K562 treated with DMSO at 1 percent for 12 hours (cell line): Measurements from ENCODE around the gene RIMKLB. TPM values are rescaled to one million over a fixed set of nuclear protein-coding genes. Genes with fewer than 3 reads are reported as not detected.

Experiments used
- total RNA-seq: library from RNA; unstranded; fragments of 300-600 nt; gene quantifications from 2 replicates; pipeline ENCODE4 v1.2.3, GENCODE V29; 2022; ENCODE audit not compliant: insufficient read depth

Gene RIMKLB, protein sequence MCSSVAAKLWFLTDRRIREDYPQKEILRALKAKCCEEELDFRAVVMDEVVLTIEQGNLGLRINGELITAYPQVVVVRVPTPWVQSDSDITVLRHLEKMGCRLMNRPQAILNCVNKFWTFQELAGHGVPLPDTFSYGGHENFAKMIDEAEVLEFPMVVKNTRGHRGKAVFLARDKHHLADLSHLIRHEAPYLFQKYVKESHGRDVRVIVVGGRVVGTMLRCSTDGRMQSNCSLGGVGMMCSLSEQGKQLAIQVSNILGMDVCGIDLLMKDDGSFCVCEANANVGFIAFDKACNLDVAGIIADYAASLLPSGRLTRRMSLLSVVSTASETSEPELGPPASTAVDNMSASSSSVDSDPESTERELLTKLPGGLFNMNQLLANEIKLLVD
- 5.9 and 9.8 TPM in 2 replicates for total RNA-seq

DNA sequence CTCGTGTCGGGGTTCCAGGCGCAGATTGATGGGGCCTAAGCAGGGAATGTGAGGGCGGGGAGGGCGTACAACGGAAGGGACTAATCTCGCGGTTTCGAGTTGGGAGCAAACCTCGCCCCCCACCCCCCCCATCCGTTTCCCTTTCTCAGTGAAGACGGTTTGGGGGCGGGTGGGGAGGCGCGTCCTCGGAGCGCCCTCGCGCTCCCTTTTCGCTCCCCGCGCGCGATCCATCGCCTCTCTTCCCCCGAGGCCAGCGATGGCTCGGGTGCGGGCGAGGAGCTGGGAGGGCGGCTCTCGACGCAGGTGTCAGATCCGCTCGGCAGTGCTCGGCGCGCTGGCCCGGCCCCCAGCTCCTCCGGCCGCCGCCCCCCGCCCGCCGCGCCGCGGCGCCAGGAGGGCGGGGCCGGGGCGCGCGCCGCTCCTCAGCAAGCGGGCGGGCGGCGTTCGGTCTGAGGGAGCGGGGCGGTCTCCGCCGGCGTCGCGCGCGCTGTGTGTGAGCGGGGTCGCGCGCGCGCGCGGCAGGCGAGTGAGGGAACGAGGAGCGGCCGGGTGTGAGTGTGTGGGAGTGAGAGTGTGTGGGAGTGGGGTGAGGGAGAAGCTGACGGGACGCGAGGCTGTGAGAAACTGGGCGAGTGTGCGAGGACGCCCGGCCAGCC is at the start of gene RIMKLB:
Gene RIMKLB, plus strand, starts transcription at position 516 of the 656 bp plus-strand sequence. CDS start 15,876 bp downstream, outside the sequence.

DNA sequence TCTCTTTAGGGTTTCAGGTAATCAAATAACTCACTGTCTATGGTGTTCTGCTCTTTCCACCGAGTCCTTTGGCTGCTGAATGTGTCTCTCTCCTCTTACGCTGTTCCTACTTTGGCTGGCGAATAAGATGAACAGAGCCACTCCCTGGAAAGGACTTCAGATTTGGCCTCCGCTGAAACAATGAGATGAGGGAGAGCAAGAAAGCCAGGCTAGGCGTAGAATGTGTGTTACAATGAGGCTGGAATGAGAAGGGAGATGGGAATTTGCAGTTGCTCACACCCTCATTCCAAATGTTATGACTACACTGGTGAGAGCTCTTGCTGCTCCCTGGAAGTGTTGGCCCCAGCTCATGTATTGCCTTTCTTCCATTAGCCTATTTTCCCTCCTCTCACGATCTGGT is 35.2 kb upstream of the RIMKLB start, which contains the start of gene MFAP5:
Gene MFAP5, minus strand, starts transcription at position 234 of the 400 bp plus-strand sequence. CDS start 722 bp downstream, outside the sequence.

GRCh38 chr12:8822298-8822697 is 124.5 kb downstream of the RIMKLB start, which contains the start of gene A2ML1:
Gene A2ML1 (plus strand): TSS chr12:8822621. CDS start chr12:8822652, 31 bp downstream.

Other genes starting within 250 kb of the RIMKLB start
- gene CLEC6A, start 242.0 kb upstream of the RIMKLB start, total RNA-seq: not detected in 2 replicates
- gene CLEC4D, start 184.5 kb upstream of the RIMKLB start, total RNA-seq: not detected in 2 replicates
- not detected in 2 replicates for gene CLEC4E, start 157.1 kb upstream of the RIMKLB start, total RNA-seq
- not detected in 2 replicates for gene AICDA, start 85.1 kb upstream of the RIMKLB start, total RNA-seq
- gene MFAP5, start 35.2 kb upstream of the RIMKLB start, total RNA-seq: not detected in 2 replicates
- not detected in 2 replicates for gene A2ML1, start 124.6 kb downstream of the RIMKLB start, total RNA-seq
- gene PHC1, start 216.5 kb downstream of the RIMKLB start, total RNA-seq: 2.7 and 11.5 TPM in 2 replicates